Right renal pelvis (tissue), 4 donors: ENCODE results near the gene TSACC. TPM values are rescaled to one million over a fixed set of nuclear protein-coding genes. Genes with fewer than 3 reads are reported as not detected.

Experiments
- DNase-seq, 4 donors: peaks; one replicate each; pipeline ENCODE4 v3.0.0-alpha.2; 2013; ENCODE audit warnings: low read depth in 4 of 4, low spot score in 3 of 4, missing footprints in 1 of 4
- polyA plus RNA-seq, 4 donors: library from polyadenylated mRNA; unstranded; fragments of 120-200 nt; gene quantifications; one replicate each; pipeline ENCODE4 v1.2.1, GENCODE V29; 2013; ENCODE audit not compliant: insufficient read length in 4 of 4

TSACC gene
- polyA plus RNA-seq, 4 donors = 0.62 to 1.7 (median 0.94) TPM

GRCh38 chr1:156372265-156372586 is 33.9 kb downstream of the TSACC start:
- no peak for DNase-seq

GRCh38 chr1:156372876-156373275 is 34.5 kb downstream of the TSACC start:
- no peak for DNase-seq

- DNase-seq = no peak
Measured at GRCh38 chr1:156373546-156373945, 35.2 kb downstream of the TSACC start.

GRCh38 chr1:156376146-156376545 is 37.8 kb downstream of the TSACC start:
- no peak for DNase-seq

GRCh38 chr1:156376958-156377919 is 38.9 kb downstream of the TSACC start:
- no peak for DNase-seq

GRCh38 chr1:156378557-156378956 is 40.2 kb downstream of the TSACC start:
- no peak for DNase-seq

- DNase-seq = no peak
Measured at GRCh38 chr1:156379420-156380165, 41.3 kb downstream of the TSACC start.

- DNase-seq = no peak
Measured at GRCh38 chr1:156382561-156382960, 44.2 kb downstream of the TSACC start.

- peak in 1 of 4 donors; percentile 23 for DNase-seq
Measured at GRCh38 chr1:156383023-156383422, 44.7 kb downstream of the TSACC start.

- no peak for DNase-seq
Measured at GRCh38 chr1:156384007-156384406, 45.7 kb downstream of the TSACC start.

GRCh38 chr1:156384658-156385057 is 46.3 kb downstream of the TSACC start:
- no peak for DNase-seq

- peak in 2 of 4 donors; percentile 57 to 58 for DNase-seq
Measured at GRCh38 chr1:156385534-156386031, 47.3 kb downstream of the TSACC start.

GRCh38 chr1:156386134-156386901 is 48.0 kb downstream of the TSACC start:
- no peak for DNase-seq

- no peak for DNase-seq
Measured at GRCh38 chr1:156386949-156387869, 48.9 kb downstream of the TSACC start.

GRCh38 chr1:156387870-156388173 is 49.5 kb downstream of the TSACC start:
- DNase-seq = no peak

- no peak for DNase-seq
Measured at GRCh38 chr1:156388174-156389137, 50.1 kb downstream of the TSACC start.

GRCh38 chr1:156389311-156389710 is 51.0 kb downstream of the TSACC start:
- DNase-seq = no peak

GRCh38 chr1:156390469-156391365 is 52.4 kb downstream of the TSACC start:
- DNase-seq = no peak
